WTC11 (cell line): ENCODE data around the gene SNRPA1. TPM values are rescaled to one million over a fixed set of nuclear protein-coding genes. Genes with fewer than 3 reads are reported as not detected.

Source experiments
- ATAC-seq: fragments of 200-7000 bp; cut with Tn5 transposase; 2 replicates; pipeline ENCODE4 v1.10.0; 2021; ENCODE audit warnings: mild to moderate bottlenecking, moderate library complexity
- CTCF ChIA-PET: fragments of 300-600 bp; sonication (Branson Sonifier 250); formaldehyde crosslinking; loops from one replicate; lab custom pipeline; 2021; ENCODE audit warnings: antibody characterized with exemption; lab: Charles Lee
- POLR2A ChIA-PET: fragments of 350-600 bp; sonication (Branson Sonifier 250); formaldehyde crosslinking; loops from one replicate; lab custom pipeline; 2021; ENCODE audit warnings: antibody characterized with exemption; lab: Charles Lee
- DNase-seq: peaks from one replicate; pipeline ENCODE4 v3.0.0; 2021; ENCODE audit warnings: low spot score
- H3K27ac Mint-ChIP-seq: 2 replicates; pipeline ENCODE4 v1.8.0; 2021; ENCODE audit warnings: mixed read lengths
- H3K27me3 Mint-ChIP-seq: 2 replicates; pipeline ENCODE4 v1.8.0; 2021; ENCODE audit warnings: low read depth, mild to moderate bottlenecking, moderate library complexity, mixed read lengths
- H3K36me3 Mint-ChIP-seq: 2 replicates; pipeline ENCODE4 v1.8.0; 2021; ENCODE audit warnings: mixed read lengths
- H3K4me1 Mint-ChIP-seq: 2 replicates; pipeline ENCODE4 v1.8.0; 2022; ENCODE audit warnings: mixed read lengths
- H3K4me3 Mint-ChIP-seq: 2 replicates; pipeline ENCODE4 v1.8.0; 2021; ENCODE audit warnings: mild to moderate bottlenecking, moderate library complexity, mixed read lengths
- H3K9me3 Mint-ChIP-seq: 2 replicates; pipeline ENCODE4 v1.8.0; 2021; ENCODE audit warnings: mixed read lengths
- ATF2 ChIP-seq: sonication (generic); formaldehyde crosslinking; IDR thresholded peaks from 2 replicates; pipeline ENCODE4 v1.8.1; 2022; ENCODE audit warnings: low read depth, missing genetic modification reagents, borderline replicate concordance
- CBFB ChIP-seq: sonication (generic); formaldehyde crosslinking; IDR thresholded peaks from 2 replicates; pipeline ENCODE4 v1.8.1; 2022; ENCODE audit warnings: mild to moderate bottlenecking, low read depth, missing genetic modification reagents
- E2F5 ChIP-seq: sonication (generic); formaldehyde crosslinking; IDR thresholded peaks from 2 replicates; pipeline ENCODE4 v1.8.1; 2022; ENCODE audit warnings: mild to moderate bottlenecking, moderate library complexity, missing genetic modification reagents
- ESRRA ChIP-seq: sonication (generic); formaldehyde crosslinking; IDR thresholded peaks from 2 replicates; pipeline ENCODE4 v1.8.1; 2022; ENCODE audit warnings: mild to moderate bottlenecking, missing genetic modification reagents, borderline replicate concordance
- GABPB1 ChIP-seq: sonication (generic); formaldehyde crosslinking; IDR thresholded peaks from 2 replicates; pipeline ENCODE4 v1.8.1; 2023; ENCODE audit warnings: mild to moderate bottlenecking, missing genetic modification reagents
- IRF2 ChIP-seq: sonication (generic); formaldehyde crosslinking; IDR thresholded peaks from 2 replicates; pipeline ENCODE4 v1.8.0; 2022; ENCODE audit warnings: low read depth, missing genetic modification reagents, borderline replicate concordance
- KAT7 ChIP-seq: sonication (generic); formaldehyde crosslinking; IDR thresholded peaks from 2 replicates; pipeline ENCODE4 v1.8.1; 2023; ENCODE audit warnings: missing genetic modification reagents, mild to moderate bottlenecking, borderline replicate concordance
- NFE2L1 ChIP-seq: sonication (generic); formaldehyde crosslinking; IDR thresholded peaks from 2 replicates; pipeline ENCODE4 v1.8.1; 2023; ENCODE audit warnings: missing genetic modification reagents
- NFYB ChIP-seq: sonication (generic); formaldehyde crosslinking; conservative IDR thresholded peaks from 2 replicates; pipeline ENCODE4 v1.8.0; 2022; ENCODE audit warnings: low read depth, missing genetic modification reagents
- USF1 ChIP-seq: sonication (generic); formaldehyde crosslinking; IDR thresholded peaks from 2 replicates; pipeline ENCODE4 v1.8.0; 2022; ENCODE audit warnings: mild to moderate bottlenecking, missing genetic modification reagents
- ZBTB21 ChIP-seq: sonication (generic); formaldehyde crosslinking; IDR thresholded peaks from 2 replicates; pipeline ENCODE4 v1.8.1; 2023; ENCODE audit warnings: mild to moderate bottlenecking, missing genetic modification reagents, borderline replicate concordance
- ZNF138 ChIP-seq: sonication (generic); formaldehyde crosslinking; conservative IDR thresholded peaks from 2 replicates; pipeline ENCODE4 v1.8.1; 2022; ENCODE audit warnings: mild to moderate bottlenecking, moderate library complexity, missing genetic modification reagents
- ZNF416 ChIP-seq: fragments of 250-450 bp; sonication (Bioruptor Pico); IDR thresholded peaks from 2 replicates; pipeline ENCODE4 v1.9.0; 2021; ENCODE audit warnings: mild to moderate bottlenecking, inconsistent platforms
- ZNF425 ChIP-seq: fragments of 250-450 bp; sonication (Bioruptor Pico); conservative IDR thresholded peaks from 2 replicates; pipeline ENCODE4 v1.9.0; 2021; ENCODE audit warnings: mild to moderate bottlenecking
- ZSCAN18 ChIP-seq: fragments of 250-450 bp; sonication (Bioruptor Pico); IDR thresholded peaks from 2 replicates; pipeline ENCODE4 v2.1.2; 2022; ENCODE audit warnings: mild to moderate bottlenecking, moderate library complexity
- total RNA-seq: library from RNA; stranded (reverse); gene quantifications from 3 replicates; pipeline ENCODE4 v1.2.3, GENCODE V29; 2021
- TF ChIP-seq, protein P1 (sequence below): sonication (generic); formaldehyde crosslinking; IDR thresholded peaks from 2 replicates; pipeline ENCODE4 v1.8.1; 2022; ENCODE audit warnings: low read depth, mild to moderate bottlenecking, moderate library complexity, missing genetic modification reagents, borderline replicate concordance
- TF ChIP-seq, protein P2 (sequence below): sonication (generic); formaldehyde crosslinking; IDR thresholded peaks from 2 replicates; pipeline ENCODE4 v1.8.0; 2022; ENCODE audit warnings: mild to moderate bottlenecking, missing genetic modification reagents

SNRPA1 gene
- total RNA-seq, 1 experiment from 2014 or later: 170 TPM

DNA sequence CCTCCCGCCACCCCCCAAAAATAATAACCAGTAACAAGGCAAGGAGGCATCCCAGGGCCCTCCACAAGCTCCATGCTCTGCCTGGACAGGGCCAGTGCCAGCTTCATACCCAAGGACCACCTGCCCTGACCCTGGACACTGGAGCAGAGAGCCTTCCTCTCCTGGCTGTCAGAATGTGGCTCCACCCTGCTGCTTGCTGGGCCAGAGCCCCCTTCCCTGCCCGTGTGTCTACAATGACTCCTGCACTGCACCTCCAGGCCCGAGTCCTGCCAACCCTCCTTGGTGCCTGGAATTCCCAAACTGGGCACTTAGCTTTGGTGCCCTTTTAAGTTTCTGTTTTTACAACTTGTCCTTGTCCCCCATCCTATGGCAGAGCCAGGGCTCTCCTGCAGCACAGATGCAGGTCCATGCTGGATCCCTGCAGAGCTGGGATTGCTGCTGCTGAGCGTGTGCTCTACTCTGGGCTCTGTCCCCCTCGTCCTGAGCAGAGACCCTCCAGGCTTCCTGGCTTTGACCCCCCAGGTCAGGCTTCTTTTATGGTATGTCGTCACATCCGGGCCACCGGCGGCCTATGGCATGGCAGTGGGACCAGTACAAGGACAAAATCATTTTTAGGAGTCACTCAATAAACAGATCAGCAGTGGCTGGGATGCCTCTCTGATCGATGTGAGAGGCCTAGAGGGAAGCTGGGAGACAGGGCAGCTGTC, 11.4 kb upstream of the SNRPA1 start (continued):
- no peak for TF ChIP-seq ZSCAN18 (CRISPR knock-in tag)
- TF ChIP-seq ZBTB21 (CRISPR knock-in tag): no peak
- TF ChIP-seq ZNF425 (CRISPR knock-in tag): no peak

DNA sequence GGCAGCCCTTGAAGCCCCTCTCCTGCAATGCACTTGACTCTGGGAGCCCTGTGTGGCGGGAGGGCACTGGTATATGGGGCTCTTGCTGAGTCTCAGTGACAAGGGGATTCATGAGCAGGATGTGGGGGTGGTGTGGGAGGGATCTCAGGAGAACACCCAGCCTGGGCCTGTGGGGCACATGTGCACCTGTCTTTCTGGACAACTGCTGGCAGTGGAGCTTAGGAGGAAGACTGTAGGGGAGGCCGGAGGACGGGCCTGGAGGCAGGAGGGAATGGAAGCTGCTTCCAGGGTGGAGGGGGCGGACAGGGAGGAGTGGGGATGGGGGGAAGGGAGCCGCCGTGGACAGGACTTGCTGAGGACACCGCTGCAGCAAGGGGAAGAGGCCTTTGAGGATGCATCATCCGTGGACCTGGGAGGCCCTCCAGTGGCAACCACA, 10.8 kb upstream of the SNRPA1 start:
- no peak overlapping the region for H3K27ac Mint-ChIP-seq
- ATAC-seq (no peak), DNase-seq (no peak)
- H3K27me3 Mint-ChIP-seq: no peaks in the 10 kb centered on the region
- no peaks in the 10 kb centered on the region for H3K36me3 Mint-ChIP-seq
- H3K4me1 Mint-ChIP-seq: no peaks in the 10 kb centered on the region
- POLR2A ChIA-PET: no interaction called here
- H3K9me3 Mint-ChIP-seq: no peaks in the 10 kb centered on the region
- TF ChIP-seq ATF2 (CRISPR knock-in tag) (no peak), IRF2 (CRISPR knock-in tag) (no peak), USF1 (CRISPR knock-in tag) (no peak), KAT7 (CRISPR knock-in tag) (no peak)
- TF ChIP-seq, all 79 proteins: peak for 0
- CTCF ChIA-PET: interaction anchor here (0.6 kb wide), 1 partner anchor 84 kb away, joined by 3 read pairs; no protein-coding TSS in a partner anchor
- H3K4me3 Mint-ChIP-seq: no peak overlapping the region

DNA sequence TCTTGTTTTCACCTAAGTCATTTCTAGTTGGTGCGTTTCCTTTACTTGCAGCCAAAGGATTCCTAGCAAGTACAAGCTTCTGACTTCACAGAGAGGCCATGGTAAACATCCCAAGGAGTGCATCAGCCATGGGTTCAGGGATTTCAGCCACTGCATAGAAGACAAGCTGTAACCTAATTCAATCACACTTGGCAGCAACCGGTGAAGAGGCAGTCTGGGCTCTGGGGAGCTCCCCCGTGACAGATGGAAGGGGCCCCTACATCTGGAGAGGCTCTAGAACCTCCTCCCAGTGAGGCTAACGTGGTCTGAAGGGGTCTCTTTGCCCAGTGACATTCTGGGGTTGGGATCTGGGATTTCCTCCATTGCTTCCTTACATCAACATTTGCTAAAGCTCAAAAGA, 8.4 kb upstream of the SNRPA1 start:
- TF ChIP-seq NFE2L1: no peak
- no peak for TF ChIP-seq ZNF138 (CRISPR knock-in tag)
- H3K9me3 Mint-ChIP-seq: no peaks in the 10 kb centered on the region
- ATAC-seq: no peak
- no peaks in the 10 kb centered on the region for H3K27me3 Mint-ChIP-seq
- H3K4me3 Mint-ChIP-seq: no peak overlapping the region
- ChIA-PET POLR2A (no interaction called here), CTCF (interaction anchor here (1.5 to 1.6 kb wide), 2 partner anchors 17 to 352 kb away, joined by 4 to 5 read pairs; no protein-coding TSS in a partner anchor)
- DNase-seq: no peak
- H3K4me1 Mint-ChIP-seq: no peaks in the 10 kb centered on the region
- H3K36me3 Mint-ChIP-seq: no peaks in the 10 kb centered on the region
- no peak overlapping the region for H3K27ac Mint-ChIP-seq

DNA sequence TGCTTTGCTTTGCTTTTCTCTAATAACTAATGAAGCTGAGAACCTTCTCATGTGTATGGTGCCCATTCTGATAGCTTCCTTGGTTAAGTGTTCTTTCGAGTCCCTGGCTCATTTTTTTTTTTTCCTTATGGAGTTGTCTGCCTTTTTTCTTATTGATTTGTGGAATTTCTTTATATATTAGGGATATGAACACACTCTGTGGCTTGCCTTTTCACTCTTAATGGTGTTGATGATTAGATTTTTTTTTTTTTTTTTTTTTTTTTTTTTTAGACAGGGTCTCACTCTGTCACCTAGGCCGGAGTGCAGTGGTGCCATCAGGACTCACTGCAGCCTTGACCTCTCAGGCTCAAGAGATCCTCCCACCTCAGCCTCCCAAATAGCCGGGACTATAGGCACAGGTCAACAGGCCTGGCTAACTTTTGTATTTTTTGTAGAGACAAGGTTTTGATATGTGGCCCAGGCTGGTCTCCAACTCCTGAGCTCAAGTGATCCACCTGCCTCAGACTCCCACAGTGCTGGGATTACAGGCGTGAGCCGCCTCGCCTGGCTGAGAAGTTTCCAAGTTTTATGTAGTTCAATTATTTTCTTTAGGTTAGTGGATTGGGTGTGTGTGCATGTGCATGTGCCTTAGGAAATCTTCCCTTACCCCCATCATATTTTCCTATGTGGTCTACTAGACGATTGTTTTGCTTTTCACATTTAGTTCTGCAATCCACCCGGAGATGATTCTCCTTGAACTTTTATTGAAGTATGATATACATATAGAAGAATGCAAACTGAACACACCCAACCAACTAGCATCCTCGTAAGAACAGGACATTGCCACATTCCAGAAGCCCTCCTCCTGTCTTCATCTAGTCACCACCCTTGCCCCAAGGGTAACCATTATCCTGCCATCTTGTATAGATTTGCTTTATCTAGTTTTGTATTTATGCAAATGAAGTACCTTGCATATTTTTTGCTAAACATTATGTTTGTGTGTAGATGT, 1.7 kb upstream of the SNRPA1 start:
- ChIA-PET CTCF (interaction anchor here (0.8 kb wide), 1 partner anchor 359 kb away, joined by 3 read pairs; no protein-coding TSS in a partner anchor), POLR2A (interaction anchor here (0.7 kb wide), 1 partner anchor 182 kb away, joined by 3 read pairs; no protein-coding TSS in a partner anchor)
- Mint-ChIP-seq H3K27ac (no peak overlapping the region), H3K4me3 (peak overlapping the region; percentile 96), H3K4me1 (peaks cover 17% of the 10 kb centered on the region), H3K27me3 (no peaks in the 10 kb centered on the region; the same call in 1 of the 2 replicates), H3K9me3 (no peaks in the 10 kb centered on the region), H3K36me3 (peaks cover 6% of the 10 kb centered on the region; the same call in 1 of the 2 replicates)
- DNase-seq (no peak), ATAC-seq (no peak)
- no peak for TF ChIP-seq E2F5 (CRISPR knock-in tag)
- TF ChIP-seq CBFB (CRISPR knock-in tag): no peak
- no peak for TF ChIP-seq ESRRA (CRISPR knock-in tag)
- no peak for TF ChIP-seq KAT7 (CRISPR knock-in tag)
- TF ChIP-seq, protein P1, sequence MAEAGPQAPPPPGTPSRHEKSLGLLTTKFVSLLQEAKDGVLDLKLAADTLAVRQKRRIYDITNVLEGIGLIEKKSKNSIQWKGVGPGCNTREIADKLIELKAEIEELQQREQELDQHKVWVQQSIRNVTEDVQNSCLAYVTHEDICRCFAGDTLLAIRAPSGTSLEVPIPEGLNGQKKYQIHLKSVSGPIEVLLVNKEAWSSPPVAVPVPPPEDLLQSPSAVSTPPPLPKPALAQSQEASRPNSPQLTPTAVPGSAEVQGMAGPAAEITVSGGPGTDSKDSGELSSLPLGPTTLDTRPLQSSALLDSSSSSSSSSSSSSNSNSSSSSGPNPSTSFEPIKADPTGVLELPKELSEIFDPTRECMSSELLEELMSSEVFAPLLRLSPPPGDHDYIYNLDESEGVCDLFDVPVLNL (CRISPR knock-in tag): no peak
- TF ChIP-seq GABPB1 (CRISPR knock-in tag): no peak
- TF ChIP-seq NFE2L1: no peak
- TF ChIP-seq, protein P2, sequence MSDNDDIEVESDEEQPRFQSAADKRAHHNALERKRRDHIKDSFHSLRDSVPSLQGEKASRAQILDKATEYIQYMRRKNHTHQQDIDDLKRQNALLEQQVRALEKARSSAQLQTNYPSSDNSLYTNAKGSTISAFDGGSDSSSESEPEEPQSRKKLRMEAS (CRISPR knock-in tag): no peak
- TF ChIP-seq NFYB (CRISPR knock-in tag): no peak
- TF ChIP-seq ZNF416 (CRISPR knock-in tag): no peak
